HG02571 (cell line): Measurements from ENCODE around the gene RND1.

Experiments
- ATAC-seq: cut with Tn5 transposase; IDR thresholded peaks from one replicate; pipeline ENCODE4 v1.9.1; 2021; ENCODE audit warnings: mild to moderate bottlenecking, moderate library complexity; ENCODE audit not compliant: unreplicated experiment

RND1 gene

GRCh38 chr12:48813465-48814261 is 52.0 kb downstream of the RND1 start:
- ATAC-seq = no peak

- no peak for ATAC-seq
Measured at GRCh38 chr12:48812389-48812788, 53.3 kb downstream of the RND1 start.

- no peak for ATAC-seq
Measured at GRCh38 chr12:48811437-48812090, 54.1 kb downstream of the RND1 start.

- no peak for ATAC-seq
Measured at GRCh38 chr12:48810903-48811431, 54.7 kb downstream of the RND1 start.

GRCh38 chr12:48807981-48808380 is 57.7 kb downstream of the RND1 start:
- ATAC-seq = no peak
